ENCODE measurements around the gene SERPINA3. TPM values are rescaled to one million over a fixed set of nuclear protein-coding genes. Genes with fewer than 3 reads are reported as not detected.

The SERPINA3 gene
- total RNA-seq, 4 donors from 2014 or later: 111 to 209 (median 125) TPM

GRCh38 chr14:94611179-94611578, 1.0 kb upstream of the SERPINA3 start:
- DNase-seq (ENCODE audit: low spot score) (no peak), ATAC-seq (ENCODE audit: low FRiP score) (no peak)
- no peak for TF ChIP-seq CTCF (IDR thresholded peaks at IDR 0.05)

- no peak for TF ChIP-seq CTCF (IDR thresholded peaks at IDR 0.05)
- DNase-seq (ENCODE audit: low spot score): no peak
- peak; percentile 29 for ATAC-seq (ENCODE audit: low FRiP score)
These were observed 676 bp downstream of the SERPINA3 start for GRCh38 chr14:94612580-94613554.

GRCh38 chr14:94613720-94614644, 1.8 kb downstream of the SERPINA3 start:
- ATAC-seq (ENCODE audit: low FRiP score): no peak
- TF ChIP-seq CTCF (IDR thresholded peaks at IDR 0.05): no peak
- no peak for DNase-seq (ENCODE audit: low spot score)

- DNase-seq (ENCODE audit: low spot score): no peak
- no peak for TF ChIP-seq CTCF (IDR thresholded peaks at IDR 0.05)
- no peak for ATAC-seq (ENCODE audit: low FRiP score)
These were observed 2.6 kb downstream of the SERPINA3 start for GRCh38 chr14:94614802-94615201.

GRCh38 chr14:94615254-94615653, 3.1 kb downstream of the SERPINA3 start:
- no peak for DNase-seq (ENCODE audit: low spot score)
- ATAC-seq (ENCODE audit: low FRiP score): no peak
- TF ChIP-seq CTCF (IDR thresholded peaks at IDR 0.05): no peak

GRCh38 chr14:94615823-94616570, 3.8 kb downstream of the SERPINA3 start:
- ATAC-seq (ENCODE audit: low FRiP score) (no peak), DNase-seq (ENCODE audit: low spot score) (no peak)
- no peak for TF ChIP-seq CTCF (IDR thresholded peaks at IDR 0.05)
